Hepatocyte (in vitro differentiated cells): ENCODE results near the gene ZFYVE26.

Experiments used
- CTCF ChIP-seq: fragments of 200-600 bp; sonication (generic); IDR thresholded peaks from 2 replicates; pipeline ENCODE4 v1.5.1; 2016; ENCODE audit warnings: antibody characterized with exemption, mild to moderate bottlenecking; ENCODE audit not compliant: poor library complexity
- EZH2phosphoT487 ChIP-seq: fragments of 200-600 bp; sonication (generic); IDR thresholded peaks from one replicate; pipeline ENCODE4 v1.6.1; 2018; ENCODE audit warnings: antibody characterized with exemption, mild to moderate bottlenecking, low read depth, moderate library complexity; ENCODE audit not compliant: unreplicated experiment, severe bottlenecking

GRCh38 chr14:67766035-67766680, 50.2 kb downstream of the ZFYVE26 start:
- TF ChIP-seq EZH2phosphoT487 (no peak), CTCF (peak; percentile 23)
